ENCODE data around the gene DIP2C.
"Not testable (repeated sequence)": the region's sequence is repeated elsewhere in the genome, so short reads cannot be mapped to it uniquely, and the experiment has no call there.

Gene DIP2C

DNA sequence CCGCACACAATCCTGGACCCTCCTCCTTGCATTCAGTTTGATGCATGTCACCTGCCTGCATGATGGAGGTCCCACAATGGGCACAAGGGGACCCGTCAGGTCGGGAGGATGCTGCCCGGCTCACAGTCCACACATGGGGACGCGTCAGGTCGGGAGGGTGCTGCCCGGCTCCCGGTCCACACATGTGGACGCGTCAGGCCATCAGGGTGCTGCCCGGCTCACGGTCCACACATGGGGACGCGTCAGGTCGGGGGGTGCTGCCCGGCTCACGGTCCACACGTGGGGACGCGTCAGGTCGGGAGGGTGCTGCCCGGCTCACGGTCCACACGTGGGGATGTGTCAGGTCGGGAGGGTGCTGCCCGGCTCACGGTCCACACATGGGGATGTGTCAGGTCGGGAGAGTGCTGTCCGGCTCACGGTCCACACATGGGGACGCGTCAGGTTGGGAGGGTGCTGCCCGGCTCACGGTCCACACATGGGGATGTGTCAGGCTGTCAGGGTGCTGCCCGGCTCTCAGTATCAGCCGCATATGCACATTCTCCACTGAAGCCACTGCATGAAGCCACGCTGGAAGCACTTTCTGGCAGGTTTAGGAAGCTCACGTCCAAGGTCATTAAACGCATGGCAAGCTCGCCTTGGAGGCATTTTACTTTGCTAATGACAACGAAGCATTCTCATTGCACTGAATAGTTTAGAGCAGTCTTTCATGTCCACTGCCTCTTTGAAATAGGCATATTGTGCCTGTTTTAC, 50.3 kb downstream of the DIP2C start:
- DNase-seq, result no peak

DNA sequence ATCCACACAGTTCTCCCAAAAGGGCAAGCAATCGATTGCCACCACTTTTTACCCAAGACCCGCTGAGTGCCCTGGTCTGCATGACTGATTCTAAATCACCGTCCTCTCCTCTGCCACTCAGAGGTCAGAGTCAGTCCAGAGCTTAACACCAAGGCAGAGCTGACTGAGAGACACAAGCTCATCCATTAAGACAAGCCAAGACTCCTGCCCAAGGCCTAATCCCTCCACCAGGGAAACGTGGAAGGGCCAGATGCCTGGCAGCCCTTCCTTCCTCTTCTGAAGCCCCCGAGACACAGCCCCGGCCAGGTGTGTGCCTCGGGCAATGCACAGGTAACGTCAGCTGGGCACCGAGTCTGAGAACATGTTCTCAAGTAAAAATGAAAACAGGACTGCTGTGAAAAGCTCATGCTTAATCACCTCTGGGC, 51.7 kb downstream of the DIP2C start:
- no peak for DNase-seq

DNA sequence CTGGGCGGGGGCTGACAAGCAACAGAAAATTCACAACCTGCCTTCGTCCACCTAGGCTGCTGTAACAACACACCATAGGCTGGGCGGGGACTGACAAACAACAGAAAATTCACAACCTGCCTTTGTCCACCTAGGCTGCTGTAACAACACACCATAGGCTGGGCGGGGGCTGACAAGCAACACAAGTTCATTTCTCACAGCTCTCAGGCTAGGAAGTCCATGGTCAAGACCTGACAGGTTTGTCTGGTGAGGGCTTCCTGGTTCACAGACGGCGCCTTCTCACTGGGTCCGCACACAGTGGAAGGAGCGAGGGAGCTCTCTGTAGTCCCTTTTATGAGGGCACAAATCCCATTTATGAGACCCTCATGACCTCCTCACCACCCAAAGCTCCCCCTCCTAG, 52.2 kb downstream of the DIP2C start:
- no peak for DNase-seq

DNA sequence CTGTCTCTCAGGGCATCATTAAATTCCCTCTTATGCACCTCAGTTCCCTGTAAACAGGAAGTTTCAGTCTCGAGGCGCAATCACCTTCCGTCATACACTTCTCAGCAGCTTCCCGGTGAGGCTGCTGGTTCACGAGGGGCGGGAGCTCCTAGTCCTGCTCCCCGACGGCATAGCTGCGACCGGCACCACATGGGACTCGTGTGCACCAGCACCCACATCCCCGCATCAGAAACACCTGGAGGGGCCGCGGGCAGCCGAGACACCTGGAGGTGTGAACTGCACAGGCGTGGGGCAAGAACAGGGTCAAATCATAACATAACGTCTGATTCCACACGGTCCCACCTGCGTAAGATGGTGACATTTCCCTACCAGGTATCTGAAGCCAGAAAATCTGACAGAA, 52.7 kb downstream of the DIP2C start:
- no peak for DNase-seq

DNA sequence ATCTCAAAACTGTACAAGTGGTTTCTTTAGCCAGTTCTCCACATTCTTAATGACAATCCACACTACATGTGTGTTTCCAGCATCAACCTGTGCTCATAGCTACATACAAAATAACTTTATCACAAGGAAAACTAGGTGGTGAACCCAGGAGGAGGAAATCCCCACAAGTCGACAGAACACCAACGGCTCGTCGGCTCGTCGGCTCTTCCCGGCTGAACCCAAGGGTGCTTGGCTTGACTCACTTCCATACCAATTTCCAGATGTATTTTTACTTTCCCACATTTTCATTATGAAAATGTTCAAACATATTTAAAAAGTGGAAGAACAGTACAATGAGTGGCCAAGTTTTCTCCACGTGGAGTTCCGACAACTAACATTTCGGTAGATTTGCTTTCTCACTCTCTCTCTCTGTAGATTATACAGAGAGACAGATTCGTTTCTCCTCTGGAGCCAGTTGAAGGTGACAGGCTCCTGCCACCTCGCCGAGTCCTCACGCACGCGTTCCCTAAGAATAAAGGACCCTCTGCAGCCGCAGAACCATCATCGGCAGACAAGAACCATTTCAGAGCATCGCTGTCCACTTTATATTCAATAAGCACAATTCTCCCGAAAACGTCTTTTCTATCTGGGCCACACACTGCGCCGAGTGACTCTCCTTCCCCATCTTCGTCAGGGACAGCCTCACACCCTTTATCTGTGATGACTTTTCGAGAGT, 53.3 kb downstream of the DIP2C start:
- no peak for DNase-seq

DNA sequence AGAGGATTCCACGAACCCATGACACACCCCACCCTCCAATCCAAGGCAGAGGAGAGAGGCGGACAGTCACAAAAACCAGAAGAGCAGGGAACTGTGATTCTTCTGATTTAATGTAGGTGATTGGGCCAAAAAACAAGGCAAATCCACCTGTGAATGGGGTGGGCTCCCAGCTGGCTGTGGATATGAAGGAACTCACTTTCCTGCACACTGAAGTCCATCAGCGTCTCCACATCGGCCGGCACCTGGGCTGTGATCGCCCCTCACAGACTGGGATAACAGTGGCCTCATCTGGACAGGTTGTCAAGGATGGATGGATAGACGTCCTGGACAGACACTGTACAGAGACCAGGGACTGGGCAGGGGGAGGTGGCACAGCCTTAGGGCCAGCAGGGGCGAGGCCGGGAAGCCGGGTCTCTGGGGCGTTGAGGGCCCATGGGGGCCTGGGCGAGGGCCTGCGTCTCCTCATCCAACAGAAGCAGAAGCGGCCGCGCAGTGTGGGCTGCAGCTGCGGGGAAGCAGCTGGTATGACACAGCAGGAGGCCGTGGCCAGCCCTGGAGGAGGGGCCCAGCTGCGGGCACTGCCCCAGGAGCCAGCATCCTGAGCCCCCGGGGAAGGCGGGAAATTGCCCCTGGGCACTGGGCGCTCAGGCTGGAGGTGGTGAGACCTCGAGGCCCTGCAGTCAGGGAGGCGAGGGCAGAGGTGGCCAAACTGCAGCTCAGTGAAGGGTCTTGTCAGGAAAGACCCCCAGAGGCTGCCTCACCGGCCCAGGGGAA, 54.2 kb downstream of the DIP2C start:
- no peak for DNase-seq

DNA sequence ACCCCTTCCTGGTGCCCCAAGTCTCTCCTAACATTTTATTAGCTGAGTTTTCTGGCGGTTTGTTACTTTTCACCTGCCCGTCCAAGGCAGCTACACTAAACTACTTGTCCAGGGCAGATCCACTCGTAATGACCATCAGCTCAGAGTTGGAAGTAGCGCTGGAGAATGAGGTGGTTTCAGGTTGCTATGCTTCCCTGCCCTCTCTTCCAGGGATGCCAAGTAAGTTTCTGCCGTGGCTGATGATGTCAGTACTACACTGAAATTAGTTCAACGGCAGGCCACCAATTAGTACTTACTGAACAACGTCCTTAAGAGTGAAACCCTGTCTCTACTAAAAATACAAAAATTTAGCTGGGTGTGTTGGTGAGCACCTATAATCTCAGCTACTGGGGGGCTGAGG, 55.2 kb downstream of the DIP2C start:
- DNase-seq, result no peak

DNA sequence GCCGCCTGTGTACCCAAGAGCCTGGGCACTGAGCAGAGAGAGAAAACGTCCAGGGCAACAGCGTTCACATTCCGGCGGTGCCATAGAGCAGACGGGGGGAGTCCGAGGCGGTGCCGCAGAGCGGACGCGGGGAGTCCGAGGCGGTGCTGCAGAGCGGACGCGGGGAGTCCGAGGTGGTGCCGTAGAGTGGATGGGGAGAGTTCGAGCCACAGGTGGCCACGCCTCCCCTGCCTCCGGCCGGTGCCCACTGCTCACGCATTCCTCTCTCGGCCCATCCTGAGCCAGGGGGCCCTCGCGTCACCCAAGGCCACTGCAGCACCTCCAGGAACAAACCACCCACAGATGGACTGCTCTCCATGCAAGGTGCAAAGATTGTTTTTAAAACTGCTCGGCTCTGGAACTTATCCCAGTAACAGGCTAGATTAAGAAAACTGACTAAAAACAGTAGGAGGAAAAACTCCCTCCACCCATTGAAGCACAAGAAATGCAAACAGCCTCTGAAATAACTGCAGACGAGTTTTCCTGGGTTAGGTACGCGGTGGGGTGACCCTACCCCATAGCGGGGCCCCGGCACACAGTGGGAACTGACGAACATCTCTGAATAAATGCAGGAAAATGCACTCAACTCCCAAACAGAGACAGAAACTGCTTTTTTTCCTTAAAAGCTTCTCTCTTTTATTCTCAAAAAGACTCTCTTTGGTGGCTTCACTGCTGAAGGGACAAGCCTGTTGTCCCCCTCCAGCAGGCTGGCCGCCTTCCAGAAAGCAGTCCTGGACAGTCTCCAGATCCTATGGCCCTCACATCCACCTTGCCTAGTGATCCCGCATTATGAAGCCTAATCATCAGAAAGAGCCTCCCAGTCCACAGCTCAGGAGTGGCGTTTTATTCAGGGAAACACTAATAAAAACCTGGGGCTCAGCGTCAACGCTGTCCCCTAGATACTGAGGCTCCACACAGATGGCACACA, 55.9 kb downstream of the DIP2C start:
- DNase-seq, result no peak

DNA sequence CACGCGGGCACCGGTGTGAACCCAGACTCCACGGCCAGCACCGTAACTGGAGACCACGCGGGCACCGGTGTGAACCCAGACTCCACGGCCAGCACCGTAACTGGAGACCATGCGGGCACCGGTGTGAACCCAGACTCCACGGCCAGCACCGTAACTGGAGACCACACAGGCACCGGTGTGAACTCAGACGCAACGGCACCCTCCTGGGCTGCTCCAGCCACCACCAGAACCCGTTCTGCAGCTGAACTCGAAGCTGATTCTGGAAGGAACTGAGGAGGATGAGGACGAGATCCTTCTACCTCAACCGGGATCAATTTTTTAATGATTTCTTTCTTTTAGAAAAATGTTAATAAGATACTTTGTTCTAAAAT, 56.7 kb downstream of the DIP2C start:
- not testable (repeated sequence) for DNase-seq

DNA sequence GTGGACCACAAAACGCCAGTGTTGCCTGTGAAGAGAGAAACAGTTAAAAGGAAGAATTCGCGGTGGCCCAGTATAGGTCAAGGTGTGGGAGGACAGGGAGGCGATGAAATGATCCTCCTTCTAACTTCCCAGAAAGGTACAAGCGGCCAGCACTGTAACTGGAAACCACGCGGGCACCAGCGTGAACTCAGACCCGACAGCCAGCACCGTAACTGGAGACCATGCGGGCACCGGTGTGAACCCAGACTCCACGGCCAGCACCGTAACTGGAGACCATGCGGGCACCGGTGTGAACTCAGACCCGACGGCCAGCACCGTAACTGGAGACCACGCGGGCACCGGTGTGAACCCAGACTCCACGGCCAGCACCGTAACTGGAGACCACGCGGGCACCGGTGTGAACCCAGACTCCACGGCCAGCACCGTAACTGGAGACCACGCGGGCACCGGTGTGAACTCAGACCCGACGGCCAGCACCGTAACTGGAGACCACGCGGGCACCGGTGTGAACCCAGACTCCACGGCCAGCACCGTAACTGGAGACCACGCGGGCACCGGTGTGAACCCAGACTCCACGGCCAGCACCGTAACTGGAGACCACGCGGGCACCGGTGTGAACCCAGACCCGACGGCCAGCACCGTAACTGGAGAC, 57.2 kb downstream of the DIP2C start:
- not testable (repeated sequence) for DNase-seq

DNA sequence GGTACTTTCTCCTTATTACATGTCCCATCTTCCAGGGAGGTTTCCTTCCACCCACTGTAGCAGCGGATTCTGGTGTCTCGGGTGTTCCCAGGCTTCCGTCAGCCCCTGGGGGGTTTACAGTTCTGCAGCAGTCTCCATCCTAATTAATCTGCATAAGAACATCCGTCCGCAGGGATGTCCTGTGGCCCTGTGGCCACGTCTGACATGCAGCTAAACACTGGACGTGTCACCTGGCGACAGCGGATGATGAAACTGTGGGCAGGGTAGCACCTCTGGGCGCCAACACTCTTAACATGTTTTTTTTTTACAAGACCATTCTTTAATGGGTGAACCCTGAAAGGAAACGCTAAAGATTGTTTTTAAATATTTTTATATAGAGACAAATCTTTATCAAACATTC, 58.2 kb downstream of the DIP2C start:
- DNase-seq, result no peak

DNA sequence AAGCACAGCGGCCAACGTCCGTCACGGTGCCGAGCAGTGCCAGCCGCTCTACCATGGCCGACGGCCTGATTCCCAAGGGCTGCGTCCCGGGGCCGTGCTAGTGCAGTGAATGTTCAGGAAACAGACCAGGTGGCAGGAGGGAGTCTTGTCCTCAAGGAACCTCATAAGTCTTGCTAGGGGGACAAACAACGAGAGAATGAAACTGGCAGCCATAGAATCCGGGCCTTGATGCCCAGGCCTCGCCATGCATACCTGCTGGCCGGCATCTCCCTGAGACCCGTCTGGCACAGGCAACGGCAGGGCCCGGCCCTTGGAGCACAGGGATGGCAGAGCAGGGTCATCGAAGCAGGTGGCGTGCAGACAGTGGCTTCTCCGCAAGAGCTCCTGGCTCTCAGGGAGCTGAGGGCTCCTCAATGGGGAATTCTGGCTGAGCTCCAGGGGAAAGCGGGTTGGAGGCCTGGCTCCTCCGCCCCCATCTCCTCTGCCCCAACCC, 58.8 kb downstream of the DIP2C start:
- no peak for DNase-seq

DNA sequence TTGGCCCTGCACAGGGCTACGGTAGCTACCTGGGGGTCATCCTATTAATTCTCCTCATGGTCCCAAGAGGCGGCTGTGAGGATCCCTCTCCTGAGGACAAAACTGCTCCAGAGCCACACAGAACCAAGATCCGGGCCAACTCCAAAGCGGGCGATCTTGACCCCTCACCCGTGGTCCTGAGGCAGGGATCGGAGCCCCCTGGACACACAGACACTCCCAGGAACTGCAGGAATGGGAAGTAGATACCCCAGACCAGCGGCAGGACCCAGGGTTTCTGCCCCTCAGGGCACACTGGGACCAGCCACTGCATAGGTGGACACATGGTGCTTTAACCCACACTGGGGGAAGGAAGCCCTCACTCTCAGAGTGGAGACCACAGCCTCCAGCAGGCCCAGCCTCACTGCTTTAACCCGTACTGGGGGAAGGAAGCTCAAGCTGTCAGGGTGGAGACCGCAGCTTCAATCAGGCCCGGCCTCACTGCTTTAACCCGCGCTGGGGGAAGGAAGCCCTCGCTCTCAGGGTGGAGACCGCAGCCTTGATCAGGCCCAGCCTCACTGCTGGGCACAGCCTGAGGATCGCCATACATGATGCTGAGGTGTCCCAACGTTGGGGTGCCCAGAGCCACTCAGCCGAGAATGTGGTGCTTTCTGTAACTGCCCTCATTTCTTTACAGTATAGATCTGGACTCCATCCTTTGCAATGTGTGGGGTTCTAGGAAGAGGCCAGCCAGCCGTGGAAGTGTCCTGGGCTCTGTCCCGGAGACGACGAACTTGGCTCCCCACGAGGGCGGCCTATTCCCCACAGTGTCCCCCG, 60.1 kb downstream of the DIP2C start:
- no peak for DNase-seq

DNA sequence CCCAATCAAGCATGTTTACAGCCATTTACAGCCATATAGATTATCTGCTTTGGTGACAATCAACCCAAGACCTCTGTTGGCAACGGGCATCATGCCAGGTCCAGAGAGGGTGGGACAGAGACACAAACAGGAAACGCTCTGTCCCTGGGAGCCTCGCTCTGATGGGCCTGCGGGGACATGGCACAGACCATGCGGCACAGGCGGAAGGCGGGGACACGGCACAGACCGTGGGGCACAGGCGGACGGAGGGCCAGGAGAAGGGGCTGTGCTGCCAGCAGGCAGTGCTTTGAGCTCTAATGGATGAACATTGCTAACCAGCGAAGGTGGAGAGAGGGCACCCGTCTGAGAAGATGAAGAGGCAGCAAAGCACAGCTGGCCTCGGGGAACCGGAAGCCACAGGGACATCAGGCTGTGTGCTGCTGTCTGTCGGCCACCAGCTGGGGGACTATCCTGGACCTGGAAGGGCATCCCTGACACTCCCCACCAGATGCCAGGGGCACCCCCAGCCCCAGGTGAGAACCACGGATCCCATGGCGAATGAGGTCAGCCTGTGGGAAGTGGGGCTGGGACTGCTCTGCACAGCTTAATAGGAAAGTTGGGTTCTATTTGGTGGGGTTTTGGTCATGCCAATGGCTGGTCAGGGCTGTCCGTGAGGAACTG, 61.0 kb downstream of the DIP2C start:
- no peak for DNase-seq

DNA sequence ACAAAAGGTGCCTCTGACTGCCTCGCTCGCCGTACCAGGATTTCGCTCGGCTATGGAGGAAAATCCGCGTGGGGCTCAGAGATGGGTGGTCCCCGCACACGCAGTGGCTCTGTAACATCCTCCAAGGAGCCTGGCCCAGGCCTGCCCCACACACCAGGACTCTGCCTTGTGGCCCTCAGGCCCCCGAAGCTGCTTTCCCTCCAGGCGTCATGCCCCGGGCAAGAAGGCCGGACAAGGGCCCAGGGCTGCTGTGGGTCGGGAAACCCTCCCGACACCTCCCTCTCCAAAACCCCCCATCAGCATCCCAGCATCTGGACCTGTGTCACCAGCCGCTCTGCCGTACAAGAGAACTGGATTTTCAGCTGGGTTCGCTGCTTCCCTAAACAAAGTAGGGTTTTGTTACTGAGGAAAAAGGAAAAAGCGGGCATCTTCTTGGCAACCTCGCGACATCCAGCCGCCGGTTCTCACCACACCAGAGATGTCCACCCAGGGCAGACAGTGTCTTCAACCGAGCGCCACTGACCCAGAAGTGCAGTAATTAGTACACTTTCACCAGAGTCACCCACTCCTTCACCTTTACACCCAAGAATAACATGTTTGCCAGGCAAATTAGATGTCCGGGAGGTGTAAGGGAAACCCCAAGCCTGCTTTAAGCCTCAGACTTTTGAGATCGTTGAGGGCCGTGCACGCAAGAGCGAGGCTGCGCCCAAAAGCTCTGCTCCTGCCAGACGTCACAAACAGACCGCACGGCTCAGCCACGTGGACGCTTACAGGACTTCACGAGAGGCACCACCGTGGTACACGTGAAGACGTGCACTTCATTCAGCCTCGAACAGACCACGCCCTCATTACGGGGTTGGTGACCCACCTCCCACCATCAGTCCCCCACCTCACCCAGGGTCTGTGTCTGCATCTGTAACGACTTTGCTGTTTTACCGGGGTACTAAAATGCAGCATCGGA, 62.2 kb downstream of the DIP2C start:
- DNase-seq, result no peak

DNA sequence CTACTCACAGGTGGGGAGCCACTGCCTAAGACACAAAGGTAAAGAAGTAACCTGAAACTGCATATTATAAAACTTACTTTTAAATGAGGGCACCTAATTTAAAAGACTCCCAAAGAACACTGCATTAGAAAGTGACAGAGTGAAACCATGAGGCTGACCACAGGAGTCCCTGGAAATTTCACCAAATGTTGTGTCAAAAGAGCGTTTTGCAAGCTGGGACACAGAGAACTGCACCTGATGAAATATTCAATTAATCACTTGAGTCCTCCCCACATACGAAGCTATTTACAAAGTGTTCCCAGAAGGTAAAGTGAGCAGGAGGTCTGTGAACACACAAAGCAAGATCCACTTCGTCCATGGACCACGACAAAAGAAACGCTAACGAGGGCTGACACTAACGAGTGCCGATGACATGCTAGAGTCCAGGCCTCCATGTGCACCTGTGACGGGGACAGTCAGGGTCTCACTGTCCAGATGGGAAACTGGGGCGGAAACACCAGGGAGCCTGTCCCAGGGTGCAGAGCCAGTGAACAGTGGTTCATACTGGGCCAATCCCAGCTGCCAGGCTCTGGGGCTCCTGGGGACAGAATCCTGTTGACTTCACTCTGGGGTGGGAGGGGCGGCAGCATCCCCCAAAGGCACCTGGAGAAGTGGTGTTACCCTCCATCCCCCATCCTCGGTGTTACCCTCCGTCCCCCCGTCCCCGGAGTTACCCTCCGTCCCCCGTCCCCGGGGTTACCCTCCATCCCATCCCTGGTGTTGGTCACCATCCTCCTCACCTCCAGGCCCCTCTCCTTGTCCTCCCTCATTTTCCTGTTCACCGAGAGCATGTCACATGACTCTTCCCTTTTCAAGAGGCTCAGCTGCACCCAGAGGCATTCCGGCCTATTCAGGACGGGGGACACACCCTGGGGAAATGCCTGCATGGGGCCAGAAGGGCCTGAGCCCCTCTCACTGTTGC, 63.4 kb downstream of the DIP2C start:
- DNase-seq, result no peak

DNA sequence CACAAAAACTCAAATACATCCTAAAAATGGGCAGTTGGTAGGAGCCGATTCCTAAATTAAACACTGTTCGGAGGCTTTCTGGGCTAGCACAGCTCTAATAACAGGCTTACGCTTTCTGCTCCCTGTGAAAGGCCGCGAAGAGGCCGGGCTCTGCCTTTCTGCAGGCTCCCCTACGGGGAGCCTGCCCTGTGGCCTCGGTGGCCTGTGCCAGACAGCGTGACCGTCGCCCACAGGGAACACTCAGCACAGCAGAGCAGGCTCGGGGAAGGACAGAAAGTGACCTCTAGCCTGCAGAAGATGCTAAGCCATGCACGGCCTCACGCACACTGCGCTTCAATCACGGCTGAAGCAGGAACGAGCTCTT, 64.2 kb downstream of the DIP2C start:
- no peak for DNase-seq

Measured in SIG-M5 (cell line).